ENCODE measurements around the gene TLX2.

- peak in 1 of 2 experiments; percentile 18; a peak in 1 of 4 replicates for TF ChIP-seq POLR2A (IDR thresholded peaks at IDR 0.05; ENCODE audit: insufficient read depth in 1 of 2, low read depth in 2 of 2, low read length in 2 of 2)
- no peak for TF ChIP-seq REST (IDR thresholded peaks at IDR 0.05; ENCODE audit: borderline replicate concordance in 1 of 2, low read depth in 1 of 2, low read length in 2 of 2)
- no peak for TF ChIP-seq MEIS2 (CRISPR knock-in tag; IDR thresholded peaks at IDR 0.05)
- no peak; the same call in 1 of the 2 replicates for TF ChIP-seq SP4 (CRISPR knock-in tag; IDR thresholded peaks at IDR 0.05)
- TF ChIP-seq ZNF281 (CRISPR knock-in tag; IDR thresholded peaks at IDR 0.05; ENCODE audit: borderline replicate concordance): no peak
- TF ChIP-seq FOXP1 (IDR thresholded peaks at IDR 0.05): no peak
- no peak for TF ChIP-seq FOXP1 (CRISPR knock-in tag; IDR thresholded peaks at IDR 0.05)
- no peak for TF ChIP-seq KLF9 (CRISPR knock-in tag; IDR thresholded peaks at IDR 0.05; ENCODE audit: low read depth)
- no peak for TF ChIP-seq NFKBIZ (CRISPR knock-in tag; IDR thresholded peaks at IDR 0.05)
- no peak for TF ChIP-seq SIX4 (CRISPR knock-in tag; IDR thresholded peaks at IDR 0.05)
- TF ChIP-seq STAG1 (CRISPR knock-in tag; IDR thresholded peaks at IDR 0.05): no peak
- TF ChIP-seq TAF15 (IDR thresholded peaks at IDR 0.05; ENCODE audit: low read depth, low read length, poor library complexity, severe bottlenecking): no peak
- no peak for TF ChIP-seq ZNF274 (CRISPR knock-in tag; IDR thresholded peaks at IDR 0.05)
- no peak for TF ChIP-seq BRCA1 (CRISPR knock-in tag; IDR thresholded peaks at IDR 0.05)
Measured at GRCh38 chr2:74511104-74511989, 2.9 kb upstream of the TLX2 start.

Data from HepG2 (cell line).